ENCODE data around the gene PCMTD2. TPM values are rescaled to one million over a fixed set of nuclear protein-coding genes. Genes with fewer than 3 reads are reported as not detected.

The PCMTD2 gene
- total and polyA plus RNA-seq, 2 of the 13 experiments (the other 11 are each of a cell fraction or from before 2014, with no cell fraction given) = 47.0 to 76.9 TPM

GRCh38 chr20:64236137-64237088, 19.1 kb upstream of the PCMTD2 start (continued):
- TF ChIP-seq ZNF792 (CRISPR knock-in tag; IDR thresholded peaks at IDR 0.05) (peak; percentile 37; the same call in 1 of the 2 replicates), YY1 (IDR thresholded peaks at IDR 0.05; ENCODE audit: insufficient read depth, insufficient replicate concordance, low read depth, low read length) (no peak)

DNA sequence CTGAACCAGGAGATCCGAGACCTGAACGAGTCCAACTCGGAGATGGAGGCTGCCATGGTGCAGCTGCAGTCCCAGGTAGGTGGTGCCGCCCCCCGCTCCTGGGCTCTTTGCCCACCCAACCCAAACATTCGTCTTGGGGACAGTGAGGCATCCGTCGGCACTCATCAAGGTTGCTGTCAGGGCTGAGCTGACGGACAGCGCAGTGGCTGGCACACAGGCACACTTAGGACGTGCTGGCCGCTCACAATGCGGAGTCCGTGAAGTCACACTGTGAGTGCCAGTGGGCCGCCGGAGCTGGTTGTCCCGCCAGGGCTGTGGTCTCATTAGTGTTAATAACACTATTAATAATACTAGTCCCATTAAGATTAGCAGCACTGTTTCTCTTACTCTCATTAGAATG, 18.2 kb upstream of the PCMTD2 start:
- Histone ChIP-seq H3K4me3 (replicated peaks in 1 of 3; ENCODE audit: insufficient read depth in 1 of 3, low read depth in 2 of 3, low read length in 3 of 3) (no peak overlapping the region), H3K4me1 (ENCODE audit: insufficient read depth, low read length) (peaks cover 88% of the 10 kb centered on the region), H2AFZ (ENCODE audit: low read length) (no peak overlapping the region), H3K79me2 (ENCODE audit: insufficient read depth, low read length) (no peaks in the 10 kb centered on the region), H3K4me2 (ENCODE audit: low read depth, low read length) (peak overlapping the region; percentile 41), H3K27ac (ENCODE audit: extremely low read length, insufficient read depth, low read length) (peak overlapping the region; percentile 69), H4K20me1 (ENCODE audit: insufficient read depth, low read length) (no peaks in the 10 kb centered on the region), H3K36me3 (replicated peaks in 1 of 2; ENCODE audit: control insufficient read depth in 1 of 2, insufficient read depth in 2 of 2, low read length in 2 of 2) (no peaks in the 10 kb centered on the region), H3K9ac (ENCODE audit: insufficient read depth, low read depth, low read length) (peak overlapping the region; percentile 23), H3K9me3 (ENCODE audit: low read length) (no peaks in the 10 kb centered on the region), H3K27me3 (ENCODE audit: control insufficient read depth in 1 of 2, insufficient read depth in 2 of 2, low read length in 2 of 2) (no peaks in the 10 kb centered on the region)
- ChIA-PET POLR2A (interaction anchor here (1.2 to 9.6 kb wide), 4 partner anchors 14 to 48 kb away, joined by 3 to 157 read pairs (median 10); partner anchors contain the start of gene PCMTD2), CTCF (ENCODE audit: low intra/inter-chr PET ratio, low total read pairs) (interaction anchor here (1.1 kb wide), 1 partner anchor 49 kb away, joined by 3 read pairs; no protein-coding TSS in a partner anchor)
- intact Hi-C loops (cut with micrococcal nuclease; ENCODE audit: unreplicated experiment) (loop anchor here (2.0 kb wide), 1 partner anchor 15 kb away; no protein-coding TSS in a partner anchor), in situ Hi-C loops (cut with HindIII; ENCODE audit: extremely low pct_ligation_motif_present, low pct_unique_long_range_greater_than_20kb) (no loop called here)
- WGBS (ENCODE audit: low lambda C conversion rate) = 96% methylated on average over 17 of the region's 17 CpGs
- FAIRE-seq (no peak), ATAC-seq (no peak), DNase-seq (ENCODE audit: low spot score) (no peak)
- BruUV-seq (replicated peaks) = no TSS peak
- TF ChIP-seq ZSCAN30 (CRISPR knock-in tag; IDR thresholded peaks at IDR 0.05) = no peak
- TF ChIP-seq IKZF4 (CRISPR knock-in tag; IDR thresholded peaks at IDR 0.05; ENCODE audit: borderline replicate concordance, low read depth, not compliant biosample characterization) = peak; percentile 75
- no peak for TF ChIP-seq ZIK1 (CRISPR knock-in tag; IDR thresholded peaks at IDR 0.05; ENCODE audit: borderline replicate concordance, low read depth)
- TF ChIP-seq SAP130 (CRISPR knock-in tag; IDR thresholded peaks at IDR 0.05; ENCODE audit: low read depth) = no peak
- TF ChIP-seq HOXA5 (CRISPR knock-in tag; IDR thresholded peaks at IDR 0.05) = no peak
- TF ChIP-seq PRDM10 (CRISPR knock-in tag; IDR thresholded peaks at IDR 0.05; ENCODE audit: low read depth) = 0 out of 2 replicates have a peak, but pooled peaks have one; percentile 6
- TF ChIP-seq HNRNPLL (IDR thresholded peaks at IDR 0.05; ENCODE audit: low read depth, low read length, poor library complexity, severe bottlenecking) = peak; percentile 31
- no peak for TF ChIP-seq PHF20 (CRISPR knock-in tag; IDR thresholded peaks at IDR 0.05)
- TF ChIP-seq, protein P1, sequence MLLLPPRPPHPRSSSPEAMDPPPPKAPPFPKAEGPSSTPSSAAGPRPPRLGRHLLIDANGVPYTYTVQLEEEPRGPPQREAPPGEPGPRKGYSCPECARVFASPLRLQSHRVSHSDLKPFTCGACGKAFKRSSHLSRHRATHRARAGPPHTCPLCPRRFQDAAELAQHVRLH (CRISPR knock-in tag; IDR thresholded peaks at IDR 0.05; ENCODE audit: borderline replicate concordance, low read depth) = no peak
- peak; percentile 61 for TF ChIP-seq ZNF883 (CRISPR knock-in tag; IDR thresholded peaks at IDR 0.05; ENCODE audit: not compliant biosample characterization)
- TF ChIP-seq HES4 (CRISPR knock-in tag; IDR thresholded peaks at IDR 0.05; ENCODE audit: borderline replicate concordance) = peak; percentile 52; the same call in 1 of the 2 replicates
- TF ChIP-seq ZNF235 (CRISPR knock-in tag; IDR thresholded peaks at IDR 0.05; ENCODE audit: borderline replicate concordance) = 0 out of 2 replicates have a peak, but pooled peaks have one; percentile 10
- TF ChIP-seq EEA1 (CRISPR knock-in tag; IDR thresholded peaks at IDR 0.05; ENCODE audit: borderline replicate concordance) = peak; percentile 87; the same call in 1 of the 2 replicates
- TF ChIP-seq GTF3A (CRISPR knock-in tag; conservative IDR thresholded peaks at IDR 0.05) = 0 out of 2 replicates have a peak, but pooled peaks have one; percentile 4
- peak; percentile 56; the same call in 1 of the 2 replicates for TF ChIP-seq ZC3H4 (CRISPR knock-in tag; IDR thresholded peaks at IDR 0.05; ENCODE audit: borderline replicate concordance)
